Measurements from ENCODE around the gene PDZD8.

Gene PDZD8

DNA sequence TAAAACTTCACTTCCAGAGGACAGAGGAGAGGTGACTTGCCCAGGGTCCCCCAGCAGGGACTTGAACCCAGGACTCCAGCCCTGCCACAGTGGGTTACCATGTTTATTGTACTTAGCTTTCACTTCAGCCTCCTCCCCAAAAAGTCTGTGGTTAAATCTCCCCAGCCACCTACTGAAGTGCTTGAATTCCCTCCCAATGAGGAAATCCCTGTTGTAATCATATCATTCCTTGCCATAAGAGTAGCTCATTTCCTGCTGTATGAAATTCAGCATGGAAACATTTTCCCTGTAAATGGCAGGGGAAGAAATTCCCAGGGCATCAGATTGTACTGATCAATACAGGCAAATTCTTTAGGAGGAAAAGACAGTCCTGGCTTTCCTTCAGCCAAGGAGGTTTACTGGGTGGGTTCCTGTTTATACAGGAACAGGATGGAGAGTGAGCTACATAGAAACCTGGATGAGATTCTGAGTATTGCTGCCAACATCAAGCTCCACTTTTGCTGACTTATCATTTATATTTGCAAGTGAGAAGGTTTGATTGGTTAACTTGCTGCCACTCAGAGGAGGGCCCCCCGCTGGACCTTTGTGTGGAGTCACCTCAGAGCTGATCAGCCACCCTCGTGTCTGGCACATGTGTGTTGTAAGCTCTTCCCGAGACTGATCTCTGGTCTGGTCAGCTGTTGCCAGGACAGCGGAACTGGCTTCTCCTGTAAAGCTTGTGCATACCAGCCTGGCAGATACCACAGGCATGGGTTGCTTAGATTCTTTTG is 16.4 kb upstream of the PDZD8 start:
- no peak for DNase-seq

DNA sequence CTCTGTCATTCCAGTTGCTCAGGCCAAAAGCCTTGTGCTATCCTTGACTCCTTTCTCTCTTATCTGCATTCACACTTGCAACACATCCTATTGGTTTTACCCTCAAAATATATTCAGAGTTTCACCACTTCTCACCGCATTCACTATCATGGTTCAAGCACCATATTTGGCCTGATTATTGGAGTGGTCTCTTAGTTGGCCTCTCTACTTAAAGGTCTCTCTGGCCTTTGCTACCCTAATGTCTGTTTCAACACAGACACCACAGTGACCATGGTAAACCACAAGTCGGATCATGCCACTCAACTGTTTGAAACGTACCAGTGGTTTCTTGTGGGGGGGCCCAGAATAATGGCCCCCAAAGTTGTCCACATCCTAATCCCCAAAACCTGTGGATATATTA is 15.2 kb upstream of the PDZD8 start:
- DNase-seq, result no peak

GRCh38 chr10:117386805-117387204 is 11.6 kb upstream of the PDZD8 start:
- no peak for DNase-seq

DNA sequence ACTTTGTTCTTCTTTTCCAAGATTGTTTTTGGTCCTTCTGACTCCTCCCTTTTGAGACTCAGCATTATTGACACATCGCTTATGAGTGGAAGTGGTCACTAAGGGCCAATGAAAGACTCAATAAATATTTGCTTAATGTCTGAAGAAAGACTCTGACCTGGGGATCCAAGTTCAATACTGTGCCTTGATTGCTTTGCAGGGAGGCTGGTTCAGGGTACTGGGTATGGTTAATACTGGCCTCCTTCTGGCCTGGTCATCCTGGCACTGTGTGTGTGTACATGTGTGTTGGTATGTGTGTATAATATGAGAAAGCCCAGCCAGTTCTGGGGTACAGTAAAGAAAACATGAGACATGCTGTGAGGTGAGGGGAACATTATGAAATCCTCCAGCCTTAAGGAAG is 7.6 kb upstream of the PDZD8 start:
- no peak for DNase-seq

GRCh38 chr10:117374506-117375359 is 507 bp downstream of the PDZD8 start:
- DNase-seq, result peak; percentile 5 to 27

GRCh38 chr10:117373823-117374505 is 1.3 kb downstream of the PDZD8 start:
- peak; percentile 3 to 9 for DNase-seq

DNA sequence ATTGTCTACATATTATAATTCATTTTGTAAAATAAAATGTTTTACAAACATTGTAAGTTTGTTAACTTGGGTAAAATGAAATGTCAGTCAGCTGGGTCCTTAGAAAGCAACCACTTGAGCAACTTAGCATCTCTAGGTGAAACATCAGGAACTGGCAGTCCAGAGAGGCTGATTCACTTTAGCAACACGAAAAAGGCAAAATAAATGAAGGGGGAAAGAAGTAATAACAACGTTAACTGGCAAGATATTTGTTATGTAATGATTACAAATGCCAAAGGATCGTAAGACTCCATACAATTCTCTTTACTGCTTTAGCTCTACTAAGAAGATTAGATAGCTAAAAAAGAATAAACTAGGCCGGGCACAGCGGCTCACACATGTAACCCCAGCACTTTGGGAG is 5.0 kb downstream of the PDZD8 start:
- no peak for DNase-seq

DNA sequence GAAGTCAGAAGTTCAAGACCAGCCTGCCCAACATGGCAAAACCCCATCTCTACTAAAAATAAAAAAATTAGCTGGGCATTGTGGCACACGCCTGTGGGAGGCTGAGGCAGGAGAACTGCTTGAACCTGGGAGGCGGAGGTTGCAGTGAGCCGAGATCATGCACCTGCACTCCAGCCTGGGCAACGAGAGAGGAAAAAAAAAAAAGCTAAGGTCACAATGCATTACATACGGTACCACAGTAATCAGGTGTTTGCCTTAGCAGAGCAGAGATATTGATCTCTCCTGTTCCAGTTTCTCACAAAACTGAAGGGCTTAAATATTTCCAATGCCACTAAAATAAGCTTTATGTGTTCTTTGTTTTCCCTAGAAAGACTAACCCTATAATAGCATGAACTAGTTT is 7.5 kb downstream of the PDZD8 start:
- DNase-seq, result no peak

- no peak for DNase-seq
Observed at GRCh38 chr10:117366741-117367140, 8.5 kb downstream of the PDZD8 start.

GRCh38 chr10:117365612-117366011 is 9.6 kb downstream of the PDZD8 start:
- DNase-seq, result no peak

DNA sequence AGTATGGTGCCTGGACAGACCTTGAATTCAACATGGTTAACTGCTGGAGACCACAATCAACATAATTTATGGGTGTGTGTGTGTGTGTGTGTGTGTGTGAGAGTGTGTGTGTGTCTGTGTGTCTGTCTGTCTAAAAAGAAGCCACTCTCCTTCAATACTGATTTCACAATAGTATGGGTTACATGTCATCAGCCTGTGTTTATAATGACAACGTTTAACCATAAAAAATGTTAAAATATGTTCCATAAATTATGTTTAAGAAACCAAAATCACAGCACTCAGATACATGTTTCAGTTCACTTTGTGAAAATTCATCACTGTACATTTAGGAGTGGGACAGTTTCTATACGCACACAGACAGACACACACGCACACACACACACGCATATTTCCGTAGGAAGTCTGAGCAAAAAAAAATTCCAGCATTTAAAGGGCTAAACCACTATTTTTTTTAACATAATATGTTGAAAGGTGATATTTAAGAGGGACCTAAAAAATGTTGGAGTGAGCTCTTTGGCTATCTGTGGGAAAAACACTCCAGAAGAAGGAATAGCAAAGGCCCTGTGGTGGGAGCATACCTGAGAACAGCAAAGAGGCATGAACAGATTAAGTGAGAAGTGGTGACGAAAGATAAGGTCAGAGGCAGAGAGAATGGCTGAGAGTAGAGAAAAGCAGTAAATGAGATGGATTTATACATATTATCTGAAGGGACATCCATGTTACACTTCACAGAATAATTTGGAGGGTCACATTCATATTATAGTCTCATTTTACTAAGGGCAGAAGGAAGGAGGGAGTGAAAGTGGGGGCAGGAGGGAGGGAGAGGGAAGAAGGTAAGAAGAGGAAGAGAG is 10.9 kb downstream of the PDZD8 start:
- DNase-seq, result no peak

DNA sequence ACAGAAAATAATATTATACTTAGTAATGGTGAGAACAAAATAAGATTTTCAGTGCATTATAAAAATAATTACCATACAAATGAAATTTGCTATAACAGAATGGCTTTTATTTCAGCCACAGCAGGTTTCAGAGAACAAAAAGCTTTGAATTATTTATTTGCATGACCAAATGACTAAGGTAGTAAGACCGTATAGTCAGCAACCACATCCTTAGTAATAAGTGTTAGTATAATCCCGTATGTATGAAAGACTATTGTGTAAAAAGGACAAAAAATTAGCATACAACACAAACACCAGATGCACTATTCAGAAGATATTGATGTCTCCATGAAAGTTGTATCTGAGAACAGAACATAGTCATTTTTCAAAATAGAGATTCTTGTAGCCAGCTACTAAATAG is 12.2 kb downstream of the PDZD8 start:
- no peak for DNase-seq

DNA sequence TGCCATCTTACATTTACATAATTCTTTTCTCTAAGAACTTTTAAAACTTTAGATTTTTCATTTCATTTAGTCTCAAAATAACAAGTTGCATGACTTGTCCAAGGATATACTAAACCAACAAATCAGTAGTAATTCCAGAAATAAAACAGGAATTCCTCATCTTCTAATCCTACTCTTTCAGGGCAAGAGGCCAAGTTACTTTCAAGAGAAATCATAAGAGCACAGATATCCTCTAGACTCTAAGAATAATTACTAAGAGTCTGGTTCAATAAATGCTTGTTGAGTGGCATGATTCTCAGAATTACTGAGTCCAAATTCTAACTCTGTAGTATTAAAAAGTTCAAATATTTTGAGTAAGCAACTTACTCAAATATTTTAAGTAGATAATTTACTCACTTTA is 12.9 kb downstream of the PDZD8 start:
- no peak for DNase-seq

GRCh38 chr10:117360994-117361667 is 14.1 kb downstream of the PDZD8 start:
- DNase-seq, result no peak

DNA sequence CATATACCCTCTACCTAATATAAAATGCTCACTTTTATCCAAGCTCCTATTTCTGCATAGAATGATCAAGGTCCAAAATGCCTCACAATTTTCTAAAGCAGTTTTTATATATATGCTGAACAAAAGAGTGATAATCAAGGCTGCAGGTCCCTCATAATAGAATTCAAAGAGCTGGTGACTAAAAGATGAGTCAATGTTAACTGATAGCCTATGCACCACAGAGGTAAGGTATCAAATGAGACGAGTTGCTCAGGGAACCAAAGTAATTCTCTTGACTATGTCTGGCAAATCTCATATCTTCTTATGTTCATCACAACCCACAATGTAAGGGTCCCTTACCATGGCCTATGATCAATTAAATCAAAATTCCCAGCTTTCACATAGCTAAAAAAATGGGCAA is 15.2 kb downstream of the PDZD8 start:
- DNase-seq, result no peak

DNA sequence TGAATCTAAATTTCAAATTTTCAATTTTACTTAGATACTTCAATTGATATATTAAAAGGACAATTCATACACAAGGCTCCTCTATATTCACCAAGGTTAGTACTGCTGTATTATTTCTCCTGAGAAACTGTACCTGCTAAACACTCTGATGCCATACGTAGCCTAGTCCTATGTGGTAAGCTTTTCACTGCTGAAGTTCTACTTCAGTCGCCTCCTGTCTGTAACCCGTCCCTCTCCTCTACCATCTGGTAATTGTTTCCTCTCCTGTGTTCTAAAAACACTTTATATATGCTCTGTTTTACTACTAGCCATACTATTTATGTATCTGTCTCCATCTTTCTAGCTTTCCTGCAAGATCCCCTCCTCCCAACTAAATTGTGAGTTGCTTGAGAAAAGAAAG is 20.2 kb downstream of the PDZD8 start:
- no peak for DNase-seq

- no peak for DNase-seq
Observed at GRCh38 chr10:117353684-117354083, 21.6 kb downstream of the PDZD8 start.

DNA sequence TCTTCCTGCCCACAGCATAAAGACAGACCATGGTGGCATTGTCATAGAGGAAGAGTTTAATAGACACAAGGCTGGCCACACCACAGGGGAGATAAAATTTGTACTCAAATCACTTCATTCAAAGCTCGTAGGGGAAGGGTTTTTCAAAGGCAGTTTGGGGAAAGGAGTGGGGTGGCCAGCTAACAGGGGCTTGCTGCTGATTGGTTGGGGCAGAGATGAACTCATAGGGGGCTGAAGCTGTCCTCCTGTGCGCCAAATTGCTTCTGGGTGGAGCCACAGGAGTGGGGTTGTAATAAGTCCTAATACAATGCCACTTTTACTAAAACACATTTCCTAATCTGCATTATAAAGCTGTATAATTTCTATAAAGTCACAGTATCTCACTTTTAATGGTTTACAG is 22.5 kb downstream of the PDZD8 start:
- DNase-seq, result no peak

- DNase-seq, result no peak
Observed at GRCh38 chr10:117351996-117352395, 23.2 kb downstream of the PDZD8 start.

DNA sequence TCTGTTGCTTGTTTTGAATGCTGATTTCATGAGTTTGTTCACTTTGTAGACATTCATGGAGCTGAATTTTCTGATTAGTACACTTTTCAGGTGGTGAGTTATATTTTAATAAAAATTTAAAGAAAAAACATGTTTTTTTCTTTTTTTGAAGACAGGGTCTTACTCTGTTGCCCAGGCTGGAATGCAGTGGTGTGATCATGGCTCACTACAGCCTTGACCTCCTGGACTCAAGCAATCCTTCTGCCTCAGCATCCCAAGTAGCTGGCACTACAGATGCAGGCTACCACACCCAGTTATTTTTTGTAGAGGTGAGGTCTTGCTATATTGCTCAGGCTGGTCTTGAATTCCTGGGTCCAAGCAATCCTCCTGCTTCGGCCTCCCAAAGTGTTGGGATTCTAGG is 23.7 kb downstream of the PDZD8 start:
- no peak for DNase-seq

- DNase-seq, result no peak
Observed at GRCh38 chr10:117350909-117351308, 24.3 kb downstream of the PDZD8 start.

GRCh38 chr10:117348236-117348635 is 27.0 kb downstream of the PDZD8 start:
- no peak for DNase-seq

Measured in SHP77 (cell line).